HepG2 (cell line): Measurements from ENCODE around the gene KANSL1L. TPM values are rescaled to one million over a fixed set of nuclear protein-coding genes. Genes with fewer than 3 reads are reported as not detected.

Experiments used
- ATAC-seq: fragments of 200-7000 bp; cut with Tn5 transposase; 3 replicates; pipeline ENCODE4 v1.9.1; 2020; ENCODE audit warnings: mild to moderate bottlenecking, moderate library complexity
- BruUV-seq: library from RNA; stranded (reverse); fragments of 400-500 nt; replicated peaks from 2 replicates; lab custom pipeline; 2021; lab: Mats Ljungman, UMichigan
- CTCF ChIA-PET: fragments of 300-600 bp; formaldehyde crosslinking; extraction: SDS; loops from one replicate; lab custom pipeline; 2021; ENCODE audit warnings: low total read pairs, inconsistent platforms, low intra/inter-chr PET ratio; lab: Yijun Ruan, JAX
- POLR2A ChIA-PET: fragments of 350-600 bp; sonication (Branson Sonifier 250); formaldehyde crosslinking; loops from one replicate; lab custom pipeline; 2020; ENCODE audit warnings: antibody characterized with exemption, inconsistent platforms; lab: Yijun Ruan, JAX
- DNase-seq: peaks from one replicate; pipeline ENCODE4 v3.0.0-alpha.2; 2015; ENCODE audit warnings: low spot score
- FAIRE-seq: peaks from 3 replicates; lab custom pipeline; 2011; peaks lifted over from hg19 to GRCh38; lab: Jason Lieb, UNC
- H2AFZ ChIP-seq: one replicate; pipeline ENCODE4 v1.6.1; 2011; ENCODE audit warnings: low read length, inconsistent platforms
- H3K27ac ChIP-seq: fragments of 300-600 bp; 3 replicates; pipeline ENCODE4 v1.8.0; 2011; ENCODE audit warnings: mixed run types, mild to moderate bottlenecking, mixed read lengths, low read length, inconsistent platforms; ENCODE audit not compliant: insufficient read depth; ENCODE audit errors: extremely low read length
- H3K27me3 ChIP-seq, 2 experiments: fragments of 200-600 bp in 1 of 2; 2 replicates in 1 of 2; 3 replicates in 1 of 2; pipeline versions ENCODE4 v1.6.0 to v1.8.0; 2011; ENCODE audit warnings: low read length in 2 of 2, mild to moderate bottlenecking in 2 of 2, moderate library complexity in 2 of 2, inconsistent platforms in 1 of 2; ENCODE audit not compliant: insufficient read depth in 2 of 2, control insufficient read depth in 1 of 2
- H3K36me3 ChIP-seq, 2 experiments: fragments of 200-600 bp in 1 of 2; replicated peaks in 1 of 2; 2 replicates in 1 of 2; 3 replicates in 1 of 2; pipeline versions ENCODE4 v1.5.1 to v1.8.0; 2011; ENCODE audit warnings: low read length in 2 of 2, inconsistent platforms in 1 of 2; ENCODE audit not compliant: insufficient read depth in 2 of 2, control insufficient read depth in 1 of 2
- H3K4me1 ChIP-seq: 2 replicates; pipeline ENCODE4 v1.5.1; 2012; ENCODE audit warnings: low read length, inconsistent platforms; ENCODE audit not compliant: insufficient read depth
- H3K4me2 ChIP-seq: 2 replicates; pipeline ENCODE4 v1.6.0; 2011; ENCODE audit warnings: low read depth, low read length, inconsistent platforms
- H3K4me3 ChIP-seq, 3 experiments: fragments of 200-600 bp in 1 of 3; sonication (generic), shearing (Covaris generic) in 1 of 3; replicated peaks in 1 of 3; 2 replicates each; pipeline ENCODE4 v1.5.1; 2011 to 2016; ENCODE audit warnings: low read length in 3 of 3, inconsistent platforms in 2 of 3, low read depth in 2 of 3, mild to moderate bottlenecking in 2 of 3, control low read depth in 1 of 3, mixed read lengths in 1 of 3; ENCODE audit not compliant: insufficient read depth in 1 of 3
- H3K79me2 ChIP-seq: one replicate; pipeline ENCODE4 v1.6.1; 2011; ENCODE audit warnings: low read length, inconsistent platforms; ENCODE audit not compliant: insufficient read depth
- H3K9ac ChIP-seq: 2 replicates; pipeline ENCODE4 v1.6.0; 2011; ENCODE audit warnings: mild to moderate bottlenecking, low read depth, low read length, inconsistent platforms; ENCODE audit not compliant: insufficient read depth
- H3K9me3 ChIP-seq: 2 replicates; pipeline ENCODE4 v1.5.1; 2012; ENCODE audit warnings: mild to moderate bottlenecking, low read length
- H4K20me1 ChIP-seq: 2 replicates; pipeline ENCODE4 v1.6.0; 2011; ENCODE audit warnings: inconsistent platforms, mild to moderate bottlenecking, low read length, moderate library complexity; ENCODE audit not compliant: insufficient read depth
- KAT7 ChIP-seq: IDR thresholded peaks from 2 replicates; pipeline ENCODE4 v1.6.1; 2018; ENCODE audit warnings: borderline replicate concordance, missing compliant biosample characterization
- NFE2 ChIP-seq: sonication (generic); formaldehyde crosslinking; IDR thresholded peaks from 2 replicates; pipeline ENCODE4 v1.4.0; 2020; ENCODE audit warnings: missing genetic modification reagents
- NFYC ChIP-seq: IDR thresholded peaks from 2 replicates; pipeline ENCODE4 v1.6.1; 2016; ENCODE audit warnings: missing genetic modification reagents, missing compliant biosample characterization
- ZNF564 ChIP-seq: sonication (generic); formaldehyde crosslinking; IDR thresholded peaks from 2 replicates; pipeline ENCODE4 v1.8.1; 2023; ENCODE audit warnings: mild to moderate bottlenecking, missing genetic modification reagents
- WGBS: methylation state at CpG from one replicate; pipeline ENCODE4 v1.1.6; 2017; ENCODE audit warnings: low lambda C conversion rate; 5-methylcytosine and 5-hydroxymethylcytosine counted together
- in situ Hi-C: cut with HindIII; loops from 2 replicates; pipeline ENCODE4 v1.10.0; 2017; ENCODE audit warnings: low pct_unique_long_range_greater_than_20kb; ENCODE audit not compliant: extremely low pct_ligation_motif_present
- intact Hi-C: fragments of 100-400 bp; cut with micrococcal nuclease; formaldehyde crosslinking; loops from one replicate; pipeline ENCODE4 v1.10.0; 2022; ENCODE audit not compliant: unreplicated experiment
- polyA plus RNA-seq, 8 experiments: library from polyadenylated mRNA; depleted of rRNA in 3 of 8; stranded (reverse) in 7 of 8; unstranded in 1 of 8; fragments of >200 nt; fragmentation: Illumina TruSeq in 4 of 8; extraction: Trizol in 4 of 8; gene quantifications; 2 replicates each; pipeline versions ENCODE4 v1.2.1 to v1.2.3, GENCODE V29; 2011 to 2016; ENCODE audit warnings: low read depth in 4 of 8, missing spikeins in 1 of 8, mixed read lengths in 1 of 8; ENCODE audit not compliant: insufficient read depth in 1 of 8
- total RNA-seq, 5 experiments: library from RNA; depleted of rRNA; stranded (reverse); fragments of >200 nt; fragmentation: Illumina TruSeq; extraction: Trizol; gene quantifications; 2 replicates each; pipeline ENCODE4 v1.2.3, GENCODE V29; 2016; ENCODE audit warnings: low read depth in 1 of 5
- TF ChIP-seq, protein P1 (sequence below): sonication (generic); formaldehyde crosslinking; IDR thresholded peaks from 2 replicates; pipeline ENCODE4 v1.8.1; 2023; ENCODE audit warnings: mild to moderate bottlenecking, inconsistent platforms, moderate library complexity, missing genetic modification reagents, borderline replicate concordance
- TF ChIP-seq, protein P2 (sequence below): sonication (generic); formaldehyde crosslinking; IDR thresholded peaks from 2 replicates; pipeline ENCODE4 v1.5.0; 2020; ENCODE audit warnings: mild to moderate bottlenecking, missing genetic modification reagents
- TF ChIP-seq, protein P3 (sequence below): sonication (generic); formaldehyde crosslinking; IDR thresholded peaks from 2 replicates; pipeline ENCODE4 v1.5.1; 2020; ENCODE audit warnings: mild to moderate bottlenecking, missing genetic modification reagents, moderate library complexity
- TF ChIP-seq, protein P4 (sequence below): sonication (generic); formaldehyde crosslinking; conservative IDR thresholded peaks from 2 replicates; pipeline ENCODE4 v1.4.0; 2020; ENCODE audit warnings: missing genetic modification reagents

The KANSL1L gene
- total and polyA plus RNA-seq, 2 of the 13 experiments (the other 11 are each of a cell fraction or from before 2014, with no cell fraction given): 5.4 to 10.3 TPM

DNA sequence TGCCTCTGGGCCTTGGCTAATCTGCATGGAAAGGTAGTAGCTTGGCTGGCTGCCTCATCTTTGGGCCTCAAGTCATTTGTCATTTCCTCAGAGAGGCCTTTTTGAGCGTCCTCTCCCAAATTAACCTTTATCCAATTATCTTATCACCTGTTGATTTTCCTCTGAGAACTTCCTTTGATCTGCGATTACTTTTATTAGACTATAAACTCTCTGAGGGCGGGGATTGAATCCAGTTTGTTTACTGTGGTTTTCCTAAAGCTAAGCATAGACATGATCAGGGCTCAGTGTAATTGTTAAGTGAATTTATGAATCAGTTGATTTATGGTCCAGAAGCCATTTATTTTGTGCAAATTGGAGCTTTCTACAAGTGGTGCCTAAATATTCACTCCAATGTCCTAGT, 161.3 kb downstream of the KANSL1L start (continued):
- TF ChIP-seq, protein P1, sequence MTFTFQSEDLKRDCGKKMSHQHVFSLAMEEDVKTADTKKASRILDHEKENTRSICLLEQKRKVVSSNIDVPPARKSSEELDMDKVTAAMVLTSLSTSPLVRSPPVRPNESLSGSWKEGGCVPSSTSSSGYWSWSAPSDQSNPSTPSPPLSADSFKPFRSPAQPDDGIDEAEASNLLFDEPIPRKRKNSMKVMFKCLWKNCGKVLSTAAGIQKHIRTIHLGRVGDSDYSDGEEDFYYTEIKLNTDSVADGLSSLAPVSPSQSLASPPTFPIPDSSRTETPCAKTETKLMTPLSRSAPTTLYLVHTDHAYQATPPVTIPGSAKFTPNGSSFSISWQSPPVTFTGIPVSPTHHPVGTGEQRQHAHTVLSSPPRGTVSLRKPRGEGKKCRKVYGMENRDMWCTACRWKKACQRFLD (CRISPR knock-in tag): no peak
- no peak for TF ChIP-seq NFE2 (CRISPR knock-in tag)
- no peak for TF ChIP-seq ZNF564 (CRISPR knock-in tag)
- TF ChIP-seq, all 625 proteins: peak for 0

DNA sequence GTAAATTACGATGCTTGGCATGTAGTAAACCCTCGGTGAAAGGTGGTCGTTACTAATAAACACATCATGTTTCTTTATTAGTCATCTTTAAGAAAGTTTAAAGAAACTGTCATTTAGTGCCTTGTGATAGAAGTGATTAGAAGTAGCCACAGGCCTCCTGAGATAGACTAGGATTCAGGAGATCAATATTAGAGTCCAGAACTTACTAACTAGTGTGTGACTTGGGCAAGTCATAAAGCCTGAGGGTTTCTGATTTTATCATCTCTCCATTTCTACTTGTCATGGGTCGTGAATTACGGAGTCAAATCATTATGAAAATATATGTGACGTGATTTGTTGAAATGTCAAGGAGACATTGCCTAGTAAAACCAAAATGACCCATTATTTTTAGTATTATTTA, 162.1 kb downstream of the KANSL1L start:
- H3K36me3 ChIP-seq: peaks cover 5 to 40% of the 10 kb centered on the region in 2 experiments
- WGBS: 82% methylated on average over 6 of the region's 6 CpGs
- DNase-seq: no peak
- no peak overlapping the region for H3K4me2 ChIP-seq
- H3K27me3 ChIP-seq: no peaks in the 10 kb centered on the region
- H3K9ac ChIP-seq: no peak overlapping the region
- no peak for TF ChIP-seq NFYC (CRISPR knock-in tag)
- TF ChIP-seq, protein P2, sequence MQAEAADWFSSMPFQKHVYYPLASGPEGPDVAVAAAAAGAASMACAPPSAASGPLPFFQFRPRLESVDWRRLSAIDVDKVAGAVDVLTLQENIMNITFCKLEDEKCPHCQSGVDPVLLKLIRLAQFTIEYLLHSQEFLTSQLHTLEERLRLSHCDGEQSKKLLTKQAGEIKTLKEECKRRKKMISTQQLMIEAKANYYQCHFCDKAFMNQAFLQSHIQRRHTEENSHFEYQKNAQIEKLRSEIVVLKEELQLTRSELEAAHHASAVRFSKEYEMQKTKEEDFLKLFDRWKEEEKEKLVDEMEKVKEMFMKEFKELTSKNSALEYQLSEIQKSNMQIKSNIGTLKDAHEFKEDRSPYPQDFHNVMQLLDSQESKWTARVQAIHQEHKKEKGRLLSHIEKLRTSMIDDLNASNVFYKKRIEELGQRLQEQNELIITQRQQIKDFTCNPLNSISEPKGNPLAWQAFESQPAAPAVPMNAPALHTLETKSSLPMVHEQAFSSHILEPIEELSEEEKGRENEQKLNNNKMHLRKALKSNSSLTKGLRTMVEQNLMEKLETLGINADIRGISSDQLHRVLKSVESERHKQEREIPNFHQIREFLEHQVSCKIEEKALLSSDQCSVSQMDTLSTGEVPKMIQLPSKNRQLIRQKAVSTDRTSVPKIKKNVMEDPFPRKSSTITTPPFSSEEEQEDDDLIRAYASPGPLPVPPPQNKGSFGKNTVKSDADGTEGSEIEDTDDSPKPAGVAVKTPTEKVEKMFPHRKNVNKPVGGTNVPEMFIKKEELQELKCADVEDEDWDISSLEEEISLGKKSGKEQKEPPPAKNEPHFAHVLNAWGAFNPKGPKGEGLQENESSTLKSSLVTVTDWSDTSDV: no peak
- TF ChIP-seq, protein P3, sequence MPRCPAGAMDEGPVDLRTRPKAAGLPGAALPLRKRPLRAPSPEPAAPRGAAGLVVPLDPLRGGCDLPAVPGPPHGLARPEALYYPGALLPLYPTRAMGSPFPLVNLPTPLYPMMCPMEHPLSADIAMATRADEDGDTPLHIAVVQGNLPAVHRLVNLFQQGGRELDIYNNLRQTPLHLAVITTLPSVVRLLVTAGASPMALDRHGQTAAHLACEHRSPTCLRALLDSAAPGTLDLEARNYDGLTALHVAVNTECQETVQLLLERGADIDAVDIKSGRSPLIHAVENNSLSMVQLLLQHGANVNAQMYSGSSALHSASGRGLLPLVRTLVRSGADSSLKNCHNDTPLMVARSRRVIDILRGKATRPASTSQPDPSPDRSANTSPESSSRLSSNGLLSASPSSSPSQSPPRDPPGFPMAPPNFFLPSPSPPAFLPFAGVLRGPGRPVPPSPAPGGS: no peak
- TF ChIP-seq, protein P4, sequence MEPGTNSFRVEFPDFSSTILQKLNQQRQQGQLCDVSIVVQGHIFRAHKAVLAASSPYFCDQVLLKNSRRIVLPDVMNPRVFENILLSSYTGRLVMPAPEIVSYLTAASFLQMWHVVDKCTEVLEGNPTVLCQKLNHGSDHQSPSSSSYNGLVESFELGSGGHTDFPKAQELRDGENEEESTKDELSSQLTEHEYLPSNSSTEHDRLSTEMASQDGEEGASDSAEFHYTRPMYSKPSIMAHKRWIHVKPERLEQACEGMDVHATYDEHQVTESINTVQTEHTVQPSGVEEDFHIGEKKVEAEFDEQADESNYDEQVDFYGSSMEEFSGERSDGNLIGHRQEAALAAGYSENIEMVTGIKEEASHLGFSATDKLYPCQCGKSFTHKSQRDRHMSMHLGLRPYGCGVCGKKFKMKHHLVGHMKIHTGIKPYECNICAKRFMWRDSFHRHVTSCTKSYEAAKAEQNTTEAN (CRISPR knock-in tag): no peak
- TF ChIP-seq KAT7 (CRISPR knock-in tag): no peak
- H3K79me2 ChIP-seq: peaks cover 84% of the 10 kb centered on the region
- intact Hi-C loops: no loop called here
- H3K9me3 ChIP-seq: no peaks in the 10 kb centered on the region
- CTCF ChIA-PET: no interaction called here
- no peak overlapping the region for H3K4me3 ChIP-seq
- no peak for FAIRE-seq
- H4K20me1 ChIP-seq: peaks cover 23% of the 10 kb centered on the region
- POLR2A ChIA-PET: no interaction called here
- H3K27ac ChIP-seq: no peak overlapping the region
- H3K4me1 ChIP-seq: peaks cover 39% of the 10 kb centered on the region
- no TSS peak for BruUV-seq
- H2AFZ ChIP-seq: no peak overlapping the region
- ATAC-seq: no peak
- in situ Hi-C loops: no loop called here
